Superior temporal gyrus (tissue), 1 donor: ENCODE data around the gene RCOR2.
"Not testable (repeated sequence)": the region's sequence is repeated elsewhere in the genome, so short reads cannot be mapped to it uniquely, and the experiment has no call there.

Source experiments
- DNase-seq: peaks from one replicate; pipeline ENCODE4 v3.0.0-alpha.2; 2016; ENCODE audit errors: extremely low spot score

The RCOR2 gene

DNA sequence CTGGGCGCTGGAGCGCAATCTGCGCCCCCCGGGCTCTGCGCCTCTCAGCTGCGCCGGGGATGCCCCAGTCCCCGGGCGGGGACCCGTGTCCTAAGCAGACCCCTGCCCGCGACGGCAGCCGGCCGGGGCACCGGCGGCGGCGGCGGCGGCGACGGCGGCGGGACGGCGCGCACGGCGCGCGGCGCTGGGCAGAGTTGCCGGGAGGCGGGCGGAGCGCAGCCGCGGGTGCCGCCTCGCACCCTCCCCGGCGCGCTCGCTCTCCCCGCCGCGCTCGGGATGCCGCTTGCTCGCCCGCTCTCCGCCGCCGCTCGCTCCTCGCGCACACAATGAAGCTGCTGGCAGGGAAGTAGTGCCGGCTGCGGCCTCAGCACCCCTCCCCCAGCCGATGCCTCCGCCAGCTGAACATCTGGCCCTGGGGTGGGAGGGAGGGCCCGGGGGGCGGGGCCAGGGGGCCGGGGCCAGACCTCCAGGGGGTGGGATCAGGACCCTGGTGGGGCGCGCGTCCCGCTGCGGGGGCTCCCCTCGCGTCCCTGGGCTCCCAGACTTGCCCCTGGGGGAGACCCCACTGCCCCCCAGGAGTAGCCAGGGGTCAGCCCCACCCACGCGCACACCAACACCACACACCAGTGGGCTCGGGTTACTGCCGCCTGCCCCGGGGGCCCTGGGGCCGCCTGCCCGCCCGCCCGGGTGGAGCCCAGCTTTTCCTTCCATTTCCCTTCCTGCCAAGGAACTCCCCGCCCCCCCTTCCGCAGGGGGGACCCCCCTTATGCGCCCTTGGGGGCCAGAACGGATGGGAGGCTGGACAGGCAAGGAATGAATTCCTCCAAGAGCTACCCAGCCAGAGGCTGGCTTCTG, at the start of gene RCOR2:
TSS of gene RCOR2 (minus strand) at position 328 of the 855 bp plus-strand sequence. CDS start 708 bp downstream, outside the sequence.
- peak; percentile 89 for DNase-seq

DNA sequence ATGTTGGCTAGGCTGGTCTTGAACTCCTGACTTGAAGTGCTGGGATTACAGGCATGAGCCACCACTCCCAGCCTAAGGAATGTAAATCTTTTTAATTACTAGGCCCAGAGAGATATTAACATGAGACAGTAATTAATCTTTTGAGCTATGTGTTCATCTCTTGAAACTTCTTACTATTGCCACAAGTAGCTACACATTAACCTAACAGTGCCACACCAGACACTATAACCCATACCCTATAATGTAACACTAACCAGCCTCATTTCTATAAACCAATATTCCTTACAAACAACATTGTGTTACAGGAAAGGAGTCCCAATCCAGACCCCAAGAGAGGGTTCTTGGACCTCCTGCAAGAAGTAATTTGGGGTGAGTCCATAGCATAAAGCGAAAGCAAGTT, 49.5 kb upstream of the RCOR2 start:
- DNase-seq: no peak

DNA sequence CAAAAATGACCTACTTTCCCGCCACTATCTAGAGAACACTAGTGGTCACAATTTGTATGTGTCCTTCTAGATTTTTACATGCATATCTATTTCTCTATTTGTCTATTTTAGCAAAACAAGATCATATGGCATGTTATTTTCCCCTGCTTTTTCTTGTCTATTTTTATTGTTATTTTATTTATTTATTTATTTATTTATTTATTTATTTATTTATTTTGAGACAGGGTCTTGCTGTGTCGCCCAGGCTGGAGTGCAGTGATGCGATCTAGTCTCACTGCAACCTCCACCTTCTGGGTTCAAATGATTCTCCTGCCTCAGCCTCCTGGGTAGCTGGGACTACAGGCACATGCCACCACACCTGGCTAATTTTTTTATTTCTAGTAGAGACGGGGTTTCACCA, 46.9 kb upstream of the RCOR2 start:
- not testable (repeated sequence) for DNase-seq

DNA sequence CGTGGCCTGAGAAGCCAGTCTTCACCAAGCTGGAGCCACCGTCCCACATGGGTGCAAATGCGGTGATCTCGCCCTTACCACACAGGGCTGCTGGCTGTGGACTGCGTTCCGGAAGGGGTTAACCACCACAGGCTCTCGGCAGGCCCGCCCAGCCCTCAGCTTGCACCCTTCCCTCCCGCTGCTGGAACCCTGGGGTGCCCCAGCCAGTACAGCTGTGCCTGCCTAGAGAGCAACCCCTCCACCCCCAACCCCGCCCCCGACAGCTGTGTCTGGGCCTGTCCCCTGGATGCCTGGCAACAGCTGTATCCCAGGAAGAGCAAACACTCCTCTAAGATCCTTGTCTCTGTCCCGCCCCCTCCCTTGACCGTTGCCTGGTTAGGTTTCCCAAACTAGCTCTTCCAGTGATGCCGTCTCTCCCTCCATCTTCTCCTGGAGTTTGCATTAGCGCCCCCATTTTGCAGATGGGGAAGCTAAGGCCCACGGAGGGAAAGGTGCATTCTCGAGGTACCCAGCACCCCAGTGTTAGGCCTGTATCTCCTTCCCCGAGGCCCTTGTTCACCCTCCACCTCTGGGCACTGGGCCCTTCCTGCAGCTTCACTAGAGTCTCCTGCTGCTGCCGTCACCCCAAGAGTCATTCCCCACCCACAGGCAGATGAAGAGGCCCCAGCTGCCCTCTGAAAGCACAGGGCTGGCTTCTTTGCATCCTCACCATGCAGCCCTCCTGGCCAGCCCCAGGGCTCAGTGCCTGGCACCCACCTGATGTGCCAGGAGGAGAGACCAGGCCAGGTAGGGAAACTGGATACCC, 44.8 kb upstream of the RCOR2 start:
- no peak for DNase-seq

DNA sequence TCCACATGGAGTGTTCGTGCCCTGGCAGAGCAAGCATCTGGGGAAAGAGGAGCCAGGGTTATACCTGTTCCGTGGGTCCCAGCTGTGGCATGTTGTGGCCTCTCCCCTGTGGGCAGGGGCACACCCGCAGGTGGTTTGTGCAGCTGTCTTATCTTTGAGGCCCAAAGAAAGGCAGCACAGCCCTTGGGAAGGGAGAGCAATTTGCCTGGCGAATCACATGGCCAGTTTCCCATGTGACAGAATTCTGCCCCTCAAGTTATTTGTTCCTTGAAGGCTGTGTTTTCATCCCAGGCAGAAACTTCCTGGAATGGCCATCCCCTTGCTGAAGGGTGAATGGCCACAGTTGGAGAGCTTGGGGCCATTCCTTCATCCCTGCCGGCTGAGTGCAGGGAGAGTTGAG, 41.0 kb upstream of the RCOR2 start:
- no peak for DNase-seq

DNA sequence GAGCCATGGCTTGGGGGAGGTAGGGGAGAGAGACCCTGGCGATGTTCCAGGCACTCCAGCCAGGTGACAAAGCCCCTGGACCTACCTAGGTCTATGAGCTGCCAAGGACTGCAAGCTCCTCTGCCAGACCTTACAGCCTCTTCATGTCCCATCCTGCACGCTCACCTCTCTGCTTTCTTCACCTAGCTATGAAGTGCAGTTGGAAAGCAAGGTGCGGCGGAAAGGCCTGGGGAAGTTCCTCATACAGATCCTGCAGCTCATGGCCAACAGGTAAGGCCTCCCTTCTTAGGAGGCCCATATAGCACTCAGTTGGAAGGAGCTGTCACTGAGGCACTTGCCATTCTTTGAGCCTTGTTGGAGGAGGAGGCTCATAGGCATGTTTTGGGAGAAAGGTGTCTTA, 35.6 kb upstream of the RCOR2 start:
- no peak for DNase-seq

DNA sequence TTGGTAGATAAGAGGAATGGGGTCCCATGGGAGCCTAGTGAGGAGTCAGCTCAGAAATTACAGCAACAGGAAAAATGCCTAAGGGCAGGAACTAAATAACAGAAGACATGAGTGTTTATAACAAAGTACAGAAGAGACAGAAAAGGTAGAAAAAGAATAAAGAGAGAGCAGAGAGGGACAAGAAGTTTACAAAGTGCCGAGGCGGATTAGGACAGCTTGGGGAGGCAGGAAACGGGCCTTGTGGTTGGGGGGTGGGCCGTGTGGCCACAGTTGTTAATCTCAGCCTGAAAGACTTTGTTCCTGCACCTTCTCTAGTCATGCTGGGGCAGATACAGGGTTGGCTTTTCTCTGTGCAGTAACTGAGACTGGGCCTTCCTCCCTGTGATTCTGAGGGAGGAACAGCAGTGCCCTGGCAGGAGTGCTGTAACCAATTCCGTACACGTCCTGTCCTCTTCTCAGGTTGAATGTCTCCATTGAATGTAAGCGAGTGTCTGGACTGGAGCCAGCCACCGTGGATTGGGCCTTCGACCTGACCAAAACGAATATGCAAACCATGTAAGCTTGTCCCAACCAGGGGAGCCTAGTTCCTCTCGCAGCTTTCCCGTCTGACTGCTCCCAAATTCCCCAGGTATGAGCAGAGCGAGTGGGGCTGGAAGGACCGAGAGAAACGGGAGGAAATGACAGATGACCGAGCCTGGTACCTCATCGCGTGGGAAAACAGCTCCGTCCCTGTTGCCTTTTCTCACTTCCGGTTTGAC, 35.0 kb upstream of the RCOR2 start:
- no peak for DNase-seq

DNA sequence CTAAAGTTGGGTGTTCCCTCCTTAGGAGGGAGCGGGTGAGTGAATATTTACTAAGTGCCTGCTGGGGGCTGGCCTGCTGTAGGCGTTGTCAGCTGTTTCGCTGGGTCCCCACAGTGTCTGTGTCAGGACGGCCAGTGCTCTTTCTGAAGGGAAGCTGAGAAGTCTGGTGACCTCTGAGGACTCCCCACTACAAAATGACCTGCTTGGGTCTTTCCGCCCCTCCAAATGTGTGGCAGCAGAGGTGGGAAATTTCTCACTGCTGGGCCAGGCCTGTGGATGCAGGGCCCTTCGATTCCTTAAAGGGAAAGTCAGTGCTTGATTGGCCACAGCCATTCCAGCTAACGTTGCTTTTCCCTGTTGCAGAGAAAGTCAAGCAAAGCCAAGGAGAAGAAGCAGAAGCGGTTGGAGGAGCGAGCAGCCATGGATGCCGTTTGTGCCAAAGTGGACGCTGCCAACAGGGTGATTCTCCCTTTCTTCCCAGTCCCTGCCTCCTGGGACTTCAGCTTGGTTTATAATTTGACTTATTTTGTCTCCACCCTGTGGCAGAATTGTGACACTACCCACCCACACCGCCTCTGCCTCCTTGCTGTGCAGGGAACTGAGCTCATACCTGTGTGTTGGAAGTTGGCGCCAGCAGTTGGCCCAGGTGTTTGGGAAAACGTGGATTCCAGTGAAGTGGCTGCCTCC, 28.7 kb upstream of the RCOR2 start:
- peak; percentile 90 for DNase-seq

DNA sequence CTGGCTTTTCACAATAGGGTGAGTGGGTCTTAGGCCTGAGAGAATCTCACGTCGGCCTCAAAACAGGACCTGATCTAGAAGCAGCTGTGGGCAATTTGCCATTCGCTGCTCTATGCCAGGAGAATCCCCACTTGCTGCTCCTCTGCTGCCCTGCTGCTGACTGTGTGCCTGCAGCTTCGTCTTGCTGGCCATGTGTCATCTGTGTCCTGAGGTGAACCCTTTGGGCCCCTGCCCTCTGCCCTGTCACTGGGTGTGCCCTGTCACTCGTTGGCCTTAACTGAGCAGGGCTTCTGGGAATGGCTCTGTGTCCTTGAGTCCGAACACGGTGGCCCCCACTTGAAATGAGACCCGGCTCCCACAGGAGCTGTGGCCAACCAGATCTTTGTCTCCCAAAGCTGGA, 28.0 kb upstream of the RCOR2 start:
- no peak for DNase-seq

DNA sequence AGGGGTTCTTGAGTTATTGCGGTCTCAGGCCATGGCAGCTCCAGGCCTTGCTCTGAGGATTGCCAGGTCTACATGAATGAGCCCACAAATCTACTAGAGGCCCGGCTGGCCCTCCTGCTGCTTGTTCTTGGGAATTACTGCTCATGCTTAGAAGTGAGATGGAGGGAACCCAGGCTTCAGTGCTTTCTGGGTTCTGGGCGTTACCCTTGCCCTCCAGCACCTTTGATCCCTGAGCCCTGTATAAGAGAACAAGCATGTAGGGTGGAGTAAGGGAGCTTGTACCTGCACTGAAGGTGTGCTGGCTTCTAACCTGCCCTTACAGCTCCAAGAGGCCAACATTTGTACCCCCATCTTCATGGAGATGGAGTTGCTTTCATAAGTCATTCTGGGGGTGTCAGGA, 25.8 kb upstream of the RCOR2 start:
- no peak for DNase-seq

DNA sequence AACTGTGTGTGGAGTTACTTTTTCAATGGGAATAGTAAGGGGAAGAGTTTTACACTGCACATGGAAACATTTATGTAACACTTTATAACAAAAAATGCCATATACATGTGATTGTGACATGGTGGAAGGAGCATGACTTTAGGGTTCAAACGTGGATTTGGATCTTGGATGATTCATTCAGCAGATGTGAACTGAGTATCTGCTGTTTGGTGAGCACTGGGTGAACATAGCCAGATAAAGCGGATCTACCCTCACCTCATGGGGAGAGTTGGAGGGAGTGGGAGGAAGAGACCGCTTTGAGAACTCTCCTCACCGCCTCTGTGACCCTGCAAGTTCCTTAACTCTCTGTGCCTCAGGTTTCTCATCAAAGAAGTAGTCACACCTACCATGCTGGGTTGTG, 24.9 kb upstream of the RCOR2 start:
- DNase-seq: no peak

DNA sequence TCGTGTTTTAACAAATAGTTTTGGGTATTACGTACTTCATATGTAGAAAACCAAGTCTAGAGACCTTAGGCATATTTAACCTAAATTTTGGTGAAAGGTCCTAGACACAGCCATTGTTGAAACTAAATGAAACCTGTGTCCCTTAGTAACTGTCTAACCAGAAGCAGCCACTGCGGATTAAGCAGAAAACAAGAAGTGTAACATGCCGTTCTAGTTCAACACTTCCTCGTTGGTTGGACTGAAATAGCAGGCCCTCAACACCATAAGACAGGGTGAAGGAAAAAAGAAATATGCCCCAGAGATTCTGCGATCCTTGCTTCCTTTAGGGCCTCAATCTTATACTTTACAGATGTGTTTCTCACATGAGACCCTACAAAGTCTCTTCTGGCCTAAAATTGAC, 23.8 kb upstream of the RCOR2 start:
- peak; percentile 15 for DNase-seq

DNA sequence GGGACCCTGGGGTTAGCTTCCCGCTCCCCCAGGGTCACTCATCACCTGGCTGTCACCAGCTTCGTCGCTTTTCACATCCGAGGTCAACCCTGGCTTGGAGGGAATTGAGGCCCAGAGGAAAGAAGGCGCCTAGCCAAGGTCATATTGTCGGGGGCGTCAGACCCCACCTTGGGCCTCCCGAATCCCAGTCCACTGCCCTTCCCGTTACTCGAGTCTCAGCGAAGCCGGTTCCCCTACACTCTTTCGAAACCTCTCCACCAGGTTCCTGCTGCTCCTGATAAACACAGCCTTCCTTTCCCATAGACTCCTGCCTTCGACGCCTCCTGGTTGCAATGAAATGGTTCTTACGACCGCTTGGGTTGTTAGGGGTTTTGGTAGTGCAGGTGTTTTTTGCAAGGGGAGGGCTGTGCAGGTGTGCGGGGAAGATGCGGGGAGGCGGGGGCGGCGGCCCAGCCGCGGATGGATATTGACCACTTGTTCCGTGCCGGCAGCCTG, 22.5 kb upstream of the RCOR2 start:
- DNase-seq: no peak

DNA sequence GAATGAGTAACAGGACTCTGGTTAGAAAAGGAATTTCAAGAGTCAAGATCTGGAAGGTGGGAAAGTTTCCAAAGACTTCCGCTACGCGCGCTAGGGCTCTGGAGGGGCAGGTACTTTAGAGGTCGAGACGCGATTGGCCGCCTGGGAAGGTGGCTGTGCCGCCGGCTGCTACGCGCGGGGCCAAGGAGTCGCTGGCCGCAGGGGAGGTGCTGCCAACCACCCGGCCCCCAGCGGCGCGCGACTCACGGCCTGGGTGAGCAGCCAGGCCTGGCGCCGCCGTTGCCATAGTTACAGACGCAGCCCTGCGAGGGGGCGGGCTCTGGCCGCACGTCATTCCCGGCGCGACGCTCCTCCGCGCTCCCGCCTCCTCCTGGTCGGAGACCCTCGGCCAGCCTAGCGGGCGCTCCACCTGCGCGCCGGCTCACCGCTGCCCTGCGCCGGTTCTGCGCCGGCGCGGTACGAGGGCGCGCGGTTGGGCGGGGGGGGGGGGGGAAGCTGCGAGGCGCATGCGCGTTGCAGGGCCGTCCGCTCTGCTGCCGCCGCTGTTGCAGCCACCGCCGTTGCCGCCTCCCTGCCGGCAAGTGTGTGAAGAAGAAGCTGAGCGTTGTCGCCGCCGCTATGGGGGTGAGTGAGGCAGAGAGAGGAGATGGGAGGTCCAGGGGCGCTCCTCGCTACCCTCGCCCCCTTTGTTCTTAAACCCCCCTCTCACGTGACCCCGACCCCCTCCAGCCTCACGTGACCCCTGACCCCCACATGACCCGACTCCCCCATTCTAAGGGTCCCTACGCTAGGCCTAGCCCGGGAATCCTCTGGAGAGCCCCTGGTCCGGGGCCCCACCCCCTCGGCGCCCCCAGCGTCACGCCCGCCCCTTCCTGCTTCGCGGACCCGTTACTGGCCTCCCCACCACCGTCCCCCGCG, 21.8 kb upstream of the RCOR2 start, which contains the start of gene NAA40:
TSS of gene NAA40 (plus strand) at position 524 of the 918 bp plus-strand sequence. CDS start at position 619, 95 bp downstream.
- DNase-seq: peak; percentile 81

DNA sequence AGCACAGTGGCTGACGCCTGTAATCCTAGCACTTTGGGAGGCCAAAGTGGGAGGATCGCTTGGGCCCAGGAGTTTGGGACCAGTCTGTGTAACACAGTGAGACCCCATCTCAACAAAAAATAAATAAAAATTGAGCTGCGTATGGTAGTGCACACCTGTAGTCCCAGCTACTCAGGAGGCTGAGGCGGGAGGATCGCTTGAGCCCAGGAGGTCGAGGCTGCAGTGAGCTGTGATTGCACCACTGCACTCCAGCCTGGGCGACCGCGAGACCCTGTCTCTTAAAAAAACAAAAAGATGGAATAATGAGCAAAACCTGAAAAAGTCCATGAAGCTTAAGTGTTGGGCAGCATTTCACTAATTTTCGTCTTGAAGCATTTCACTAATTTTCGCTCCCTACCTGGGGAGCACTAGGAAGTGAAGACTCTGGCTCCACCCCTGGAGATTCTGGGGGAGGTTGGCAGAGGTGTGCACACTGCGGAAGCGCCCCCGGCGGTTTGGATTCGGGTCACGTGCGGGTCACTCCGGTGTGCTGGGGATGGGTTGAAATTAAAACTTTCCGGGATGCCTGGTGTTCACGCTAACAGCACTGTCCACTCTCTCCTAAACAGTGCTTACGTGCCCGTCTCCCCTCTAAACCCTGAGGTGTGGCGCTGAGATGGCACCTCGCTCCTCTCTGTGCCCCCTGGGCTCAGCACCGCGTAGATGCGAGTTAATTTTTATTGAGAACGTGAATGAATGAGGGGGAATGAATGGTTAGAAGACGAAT, 20.9 kb upstream of the RCOR2 start:
- no peak for DNase-seq

DNA sequence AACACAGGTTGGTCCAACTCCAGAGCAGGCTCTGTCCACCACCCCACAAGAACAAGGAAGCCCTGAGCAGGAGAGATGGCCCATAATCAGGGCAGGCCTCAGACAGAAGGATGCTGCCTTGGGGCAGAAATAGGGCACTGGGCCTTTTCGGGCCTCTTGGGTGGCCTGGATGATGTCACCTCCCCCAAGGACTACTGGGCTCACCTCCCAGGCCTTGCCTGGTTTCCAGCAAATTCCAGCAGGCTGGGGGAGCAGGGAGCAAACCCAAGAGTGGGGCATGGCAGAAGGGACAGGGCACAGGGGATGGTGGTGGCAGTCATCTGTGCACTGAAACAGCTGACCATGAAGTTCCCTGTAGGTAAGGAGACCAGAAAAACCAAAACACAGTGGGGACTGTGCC, 16.5 kb upstream of the RCOR2 start:
- no peak for DNase-seq

DNA sequence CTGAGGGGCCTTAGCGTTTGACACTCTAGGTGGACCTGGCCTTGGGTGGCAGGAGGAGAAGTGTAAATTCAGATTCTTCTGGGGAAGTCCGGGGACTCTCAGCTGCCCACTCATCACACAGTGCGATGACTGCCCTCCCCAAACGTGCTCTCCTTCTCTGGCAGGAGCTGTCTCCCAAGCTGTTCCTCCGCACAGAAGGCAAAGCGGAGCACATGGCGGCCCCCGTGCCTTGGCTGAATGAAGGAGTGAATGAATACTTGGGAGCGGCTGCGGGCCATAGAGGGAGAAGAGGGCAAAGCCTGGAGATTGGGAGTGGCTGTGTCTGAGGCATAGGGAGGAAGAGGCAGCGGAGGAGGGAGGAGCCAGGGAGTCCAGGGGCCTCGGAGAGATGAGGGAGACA, 14.9 kb upstream of the RCOR2 start:
- peak; percentile 48 for DNase-seq

DNA sequence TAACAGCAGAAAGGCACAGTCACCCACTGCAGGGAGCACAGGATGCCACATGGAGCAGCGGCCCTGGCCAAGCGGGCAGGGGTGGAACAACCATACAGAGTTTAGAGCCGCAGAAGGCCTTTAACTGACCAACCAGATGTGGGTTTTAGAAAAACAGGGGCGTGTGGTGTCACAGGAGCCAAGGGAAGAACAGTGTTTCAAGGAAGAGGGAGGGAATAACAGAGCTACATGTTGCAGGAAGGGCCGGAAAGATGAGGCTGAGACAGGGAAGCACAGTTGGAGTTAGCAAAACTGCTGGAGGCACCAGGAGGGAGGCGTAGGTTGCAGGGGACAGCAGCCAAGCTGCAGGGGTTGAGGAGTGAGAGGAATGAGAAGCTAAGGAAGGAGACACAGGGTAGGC, 14.1 kb upstream of the RCOR2 start:
- DNase-seq: no peak

DNA sequence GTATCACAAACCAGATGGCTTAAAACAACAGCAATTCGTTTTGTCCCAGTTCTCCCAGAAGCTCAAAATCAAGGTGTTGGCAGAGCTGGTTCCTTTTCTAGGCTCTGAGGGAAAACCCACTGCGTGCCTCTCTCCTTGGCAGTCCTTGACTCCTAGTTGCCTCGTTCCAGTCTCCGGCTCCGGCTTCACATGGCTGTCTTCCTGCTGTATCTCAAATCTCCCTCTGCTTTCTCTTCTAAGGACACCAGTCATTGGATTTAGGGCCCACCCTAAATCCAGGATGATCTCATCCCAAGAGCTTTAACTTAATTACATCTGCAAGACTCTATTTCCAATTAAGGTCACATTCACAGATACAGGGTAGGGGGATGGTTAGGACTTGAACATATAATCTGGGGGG, 12.7 kb upstream of the RCOR2 start:
- DNase-seq: no peak

DNA sequence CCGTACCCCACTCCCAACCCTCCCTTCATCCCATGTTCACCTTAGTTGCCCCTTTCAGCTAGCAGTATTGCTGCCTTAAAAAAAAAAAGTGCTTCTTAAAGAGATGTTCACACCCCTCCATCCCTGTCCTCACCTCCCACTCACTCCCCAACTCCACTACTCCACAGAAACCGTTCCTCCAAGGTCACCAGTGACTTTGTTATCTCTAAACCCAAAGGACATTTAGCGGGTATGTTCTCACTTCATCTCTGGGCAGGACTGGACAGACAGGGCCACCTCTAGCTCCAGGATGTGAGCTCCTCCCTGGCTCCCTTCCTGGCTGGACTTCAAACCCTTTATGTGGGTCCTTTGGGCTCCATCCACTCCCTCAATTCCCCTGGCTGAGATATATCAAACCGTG, 6.4 kb upstream of the RCOR2 start:
- DNase-seq: no peak
